ENCODE measurements around the gene ANKRD63. TPM values are rescaled to one million over a fixed set of nuclear protein-coding genes. Genes with fewer than 3 reads are reported as not detected.

Gene ANKRD63
- total RNA-seq, 1 experiment from 2014 or later, result 0.46 TPM

- H2AFZ ChIP-seq (ENCODE audit: low read length), result no peak overlapping the region
- no peak overlapping the region for H3T11ph ChIP-seq (ENCODE audit: low read length)
- no peak overlapping the region for H2AK5ac ChIP-seq (ENCODE audit: insufficient read length, low read length)
- peaks cover 2% of the 10 kb centered on the region; the same call in 1 of the 2 replicates for H3K27me3 ChIP-seq (ENCODE audit: insufficient read depth, low read length)
- no peak overlapping the region for H2BK12ac ChIP-seq (ENCODE audit: insufficient read length, low read depth, low read length)
- TF ChIP-seq, protein P1, sequence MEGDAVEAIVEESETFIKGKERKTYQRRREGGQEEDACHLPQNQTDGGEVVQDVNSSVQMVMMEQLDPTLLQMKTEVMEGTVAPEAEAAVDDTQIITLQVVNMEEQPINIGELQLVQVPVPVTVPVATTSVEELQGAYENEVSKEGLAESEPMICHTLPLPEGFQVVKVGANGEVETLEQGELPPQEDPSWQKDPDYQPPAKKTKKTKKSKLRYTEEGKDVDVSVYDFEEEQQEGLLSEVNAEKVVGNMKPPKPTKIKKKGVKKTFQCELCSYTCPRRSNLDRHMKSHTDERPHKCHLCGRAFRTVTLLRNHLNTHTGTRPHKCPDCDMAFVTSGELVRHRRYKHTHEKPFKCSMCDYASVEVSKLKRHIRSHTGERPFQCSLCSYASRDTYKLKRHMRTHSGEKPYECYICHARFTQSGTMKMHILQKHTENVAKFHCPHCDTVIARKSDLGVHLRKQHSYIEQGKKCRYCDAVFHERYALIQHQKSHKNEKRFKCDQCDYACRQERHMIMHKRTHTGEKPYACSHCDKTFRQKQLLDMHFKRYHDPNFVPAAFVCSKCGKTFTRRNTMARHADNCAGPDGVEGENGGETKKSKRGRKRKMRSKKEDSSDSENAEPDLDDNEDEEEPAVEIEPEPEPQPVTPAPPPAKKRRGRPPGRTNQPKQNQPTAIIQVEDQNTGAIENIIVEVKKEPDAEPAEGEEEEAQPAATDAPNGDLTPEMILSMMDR (conservative IDR thresholded peaks at IDR 0.05), result no peak
- no peak overlapping the region for H3K56ac ChIP-seq (ENCODE audit: insufficient read length, low read depth, low read length)
- no peak overlapping the region for H4K91ac ChIP-seq (ENCODE audit: insufficient read length, low read depth, low read length)
- H3K23ac ChIP-seq (ENCODE audit: insufficient read length, low read depth, low read length), result no peak overlapping the region
- H2BK20ac ChIP-seq (ENCODE audit: low read depth, low read length, poor library complexity, severe bottlenecking), result no peak overlapping the region
- H2BK15ac ChIP-seq (ENCODE audit: low read depth, low read length), result no peak overlapping the region
- H3K4me1 Mint-ChIP-seq, result peaks cover 13 to 14% of the 10 kb centered on the region in 2 experiments
- H3K9me3 Mint-ChIP-seq, result no peaks in the 10 kb centered on the region
- no peak for DNase-seq
- H3K79me2 ChIP-seq (ENCODE audit: insufficient read depth, low read length), result no peaks in the 10 kb centered on the region
- H4K5ac ChIP-seq (ENCODE audit: insufficient read length, low read depth, low read length), result no peak overlapping the region
- H3K4me3 Mint-ChIP-seq, result peak overlapping the region in 1 of 2 experiments; percentile 32; a peak in 1 of 5 replicates
- WGBS (ENCODE audit: extremely low coverage, insufficient read length, low lambda C conversion rate), result no CpG with 5 or more reads among the region's 7 CpGs
- no peak overlapping the region for H3K9ac ChIP-seq (ENCODE audit: extremely low read depth, insufficient read length, low read length)
- no peaks in the 10 kb centered on the region for H3K79me1 ChIP-seq (ENCODE audit: insufficient read depth, low read depth, low read length, poor library complexity, severe bottlenecking)
- H3K27me3 Mint-ChIP-seq (ENCODE audit: low read depth), result peaks cover 8% of the 10 kb centered on the region
- H3K36me3 Mint-ChIP-seq (ENCODE audit: insufficient read depth in 1 of 3, low read depth in 3 of 3), result peaks cover 0 to 2% (median 0%) of the 10 kb centered on the region in 3 experiments; a peak in 1 of 7 replicates
- H3K4me2 ChIP-seq (ENCODE audit: insufficient read depth, insufficient read length, low read length), result no peak overlapping the region
- no peaks in the 10 kb centered on the region for H4K20me1 ChIP-seq (ENCODE audit: control insufficient read depth, insufficient read depth, insufficient read length)
- H3K4ac ChIP-seq (ENCODE audit: low read depth, low read length), result no peak overlapping the region
- no peak overlapping the region for H3K18ac ChIP-seq (ENCODE audit: insufficient read length, low read depth, low read length)
- no peak overlapping the region for H3K14ac ChIP-seq (ENCODE audit: insufficient read depth, low read length)
- H4K8ac ChIP-seq (replicated peaks; ENCODE audit: insufficient read length, low read depth, low read length), result no peak overlapping the region
- H3K23me2 ChIP-seq (ENCODE audit: insufficient read length, low read depth, low read length, poor library complexity, severe bottlenecking), result no peaks in the 10 kb centered on the region
- H2BK120ac ChIP-seq (ENCODE audit: low read depth, low read length, poor library complexity, severe bottlenecking), result no peak overlapping the region
- 0 out of 7 replicates have a peak overlapping the region, but pooled peaks of 1 of the 3 experiments have one; percentile 12 for H3K27ac Mint-ChIP-seq
- no peaks in the 10 kb centered on the region for H3K9me3 ChIP-seq (ENCODE audit: control insufficient read depth, low read depth, low read length)
- no peak overlapping the region for H2BK5ac ChIP-seq (ENCODE audit: insufficient read length, low read length)
- peaks cover 4% of the 10 kb centered on the region; the same call in 1 of the 2 replicates for H3K4me1 ChIP-seq (ENCODE audit: insufficient read depth, low read length)
- H3K27ac ChIP-seq (ENCODE audit: insufficient read length, low read depth, low read length), result no peak overlapping the region
These were observed 23.8 kb downstream of the ANKRD63 start for GRCh38 chr15:40259021-40259420.
